Keratinocyte (primary cell): ENCODE data around the gene DOCK11. TPM values are rescaled to one million over a fixed set of nuclear protein-coding genes. Genes with fewer than 3 reads are reported as not detected.

Experiments
- DNase-seq: peaks from one replicate; pipeline ENCODE4 v3.0.0-alpha.2; 2011; ENCODE audit warnings: low read depth, missing footprints, low spot score
- FAIRE-seq: peaks from 2 replicates; lab custom pipeline; 2011; peaks lifted over from hg19 to GRCh38; lab: Jason Lieb, UNC
- H2AFZ ChIP-seq: 2 replicates; pipeline ENCODE4 v1.6.0; 2012; ENCODE audit warnings: low read length, control low read depth, inconsistent platforms; ENCODE audit not compliant: control insufficient read depth
- H3K27ac ChIP-seq: 2 replicates; pipeline ENCODE4 v1.5.1; 2011; ENCODE audit warnings: low read length; ENCODE audit not compliant: control insufficient read depth, insufficient read depth
- H3K27me3 ChIP-seq: 3 replicates; pipeline ENCODE4 v1.6.0; 2011; ENCODE audit warnings: low read length; ENCODE audit not compliant: control insufficient read depth, insufficient read depth; ENCODE audit errors: extremely low read depth
- H3K36me3 ChIP-seq, 2 experiments: 2 replicates in 1 of 2; 3 replicates in 1 of 2; pipeline ENCODE4 v1.5.1; 2011; ENCODE audit warnings: low read length in 2 of 2, mild to moderate bottlenecking in 1 of 2; ENCODE audit not compliant: control insufficient read depth in 2 of 2, insufficient read depth in 2 of 2; ENCODE audit errors: extremely low read depth in 1 of 2
- H3K4me1 ChIP-seq: 3 replicates; pipeline ENCODE4 v1.5.1; 2011; ENCODE audit warnings: low read length; ENCODE audit not compliant: control insufficient read depth, insufficient read depth; ENCODE audit errors: extremely low read depth
- H3K4me2 ChIP-seq: 3 replicates; pipeline ENCODE4 v1.6.0; 2011; ENCODE audit warnings: low read depth, low read length; ENCODE audit not compliant: control insufficient read depth, insufficient read depth; ENCODE audit errors: extremely low read depth
- H3K4me3 ChIP-seq, 3 experiments: fragments of 200-600 bp in 1 of 3; sonication (generic) in 1 of 3; 2 replicates in 2 of 3; 3 replicates in 1 of 3; pipeline ENCODE4 v1.5.1; 2011 to 2016; ENCODE audit warnings: low read length in 3 of 3, mild to moderate bottlenecking in 3 of 3, control low read depth in 2 of 3, inconsistent platforms in 1 of 3, low read depth in 1 of 3, mixed read lengths in 1 of 3, mixed run types in 1 of 3, moderate library complexity in 1 of 3; ENCODE audit not compliant: control insufficient read depth in 2 of 3, insufficient read depth in 2 of 3; ENCODE audit errors: extremely low read depth in 1 of 3
- H3K79me2 ChIP-seq: 2 replicates; pipeline ENCODE4 v1.6.0; 2012; ENCODE audit warnings: low read length; ENCODE audit not compliant: control insufficient read depth, insufficient read depth
- H3K9ac ChIP-seq: 3 replicates; pipeline ENCODE4 v1.6.0; 2011; ENCODE audit warnings: low read length; ENCODE audit not compliant: control insufficient read depth, insufficient read depth; ENCODE audit errors: extremely low read depth
- H3K9me1 ChIP-seq: 3 replicates; pipeline ENCODE4 v1.6.0; 2011; ENCODE audit warnings: low read length; ENCODE audit not compliant: control insufficient read depth, insufficient read depth; ENCODE audit errors: extremely low read depth
- H3K9me3 ChIP-seq: 2 replicates; pipeline ENCODE4 v1.5.1; 2012; ENCODE audit warnings: low read depth, low read length; ENCODE audit not compliant: control insufficient read depth
- H4K20me1 ChIP-seq: 3 replicates; pipeline ENCODE4 v1.6.0; 2011; ENCODE audit warnings: low read length; ENCODE audit not compliant: control insufficient read depth, insufficient read depth; ENCODE audit errors: extremely low read depth
- CTCF ChIP-seq, 3 experiments: IDR thresholded peaks in 1 of 3; conservative IDR thresholded peaks in 1 of 3; optimal IDR thresholded peaks in 1 of 3; 2 replicates in 2 of 3; 3 replicates in 1 of 3; pipeline versions ENCODE3 to v1.5.1; 2011; ENCODE audit warnings: low read length in 3 of 3, mild to moderate bottlenecking in 3 of 3, moderate library complexity in 2 of 3, control low read depth in 1 of 3, inconsistent platforms in 1 of 3; ENCODE audit not compliant: insufficient read depth in 2 of 3; ENCODE audit errors: extremely low read depth in 1 of 3
- EZH2 ChIP-seq: IDR thresholded peaks from one replicate; pipeline ENCODE4 v1.6.1; 2012; ENCODE audit warnings: inconsistent platforms, mild to moderate bottlenecking, low read length, moderate library complexity
- dilution Hi-C: fragments of 300-500 bp; cut with MboI; formaldehyde crosslinking; loops from one replicate; pipeline ENCODE4 v1.7.0; 2020; ENCODE audit warnings: low sequenced_read_pairs; ENCODE audit not compliant: extremely low pct_ligation_motif_present
- polyA plus RNA-seq, 5 experiments: library from polyadenylated mRNA; depleted of rRNA in 3 of 5; stranded (reverse) in 3 of 5; stranded (forward) in 1 of 5; unstranded in 1 of 5; fragments of >200 nt; gene quantifications; 1 replicate in 1 of 5; 2 replicates in 3 of 5; 3 replicates in 1 of 5; pipeline versions ENCODE4 v1.2.1 to v1.2.3, GENCODE V29; 2011 to 2012; ENCODE audit warnings: missing spikeins in 2 of 5, low read depth in 1 of 5, low replicate concordance in 1 of 5

The DOCK11 gene
- polyA plus RNA-seq, 1 donor (not counting 4 experiments of a cell fraction or from before 2014, with no cell fraction given) = 4.6 TPM

- H3K27ac ChIP-seq = no peak overlapping the region
- no peak for FAIRE-seq
Measured at GRCh38 chrX:118720058-118720707, 224.6 kb downstream of the DOCK11 start.

GRCh38 chrX:118723376-118723775 is 227.8 kb downstream of the DOCK11 start:
- H3K27ac ChIP-seq = no peak overlapping the region
- no peaks in the 10 kb centered on the region for H3K36me3 ChIP-seq
- no peak overlapping the region for H3K9ac ChIP-seq
- no peaks in the 10 kb centered on the region for H3K9me1 ChIP-seq
- no peak overlapping the region for H3K4me3 ChIP-seq
- H3K4me2 ChIP-seq = no peak overlapping the region
- no peak overlapping the region for H2AFZ ChIP-seq
- DNase-seq (no peak), FAIRE-seq (no peak)
- H3K27me3 ChIP-seq = no peaks in the 10 kb centered on the region
- no peaks in the 10 kb centered on the region for H3K79me2 ChIP-seq
- peaks cover 13% of the 10 kb centered on the region for H3K4me1 ChIP-seq
- H4K20me1 ChIP-seq = no peaks in the 10 kb centered on the region
- no peaks in the 10 kb centered on the region for H3K9me3 ChIP-seq
- dilution Hi-C loops = no loop called here
- TF ChIP-seq EZH2 (no peak), CTCF (optimal IDR thresholded peaks at IDR 0.05 in 1 of 3, IDR thresholded peaks at IDR 0.05 in 1 of 3, conservative IDR thresholded peaks at IDR 0.05 in 1 of 3; ENCODE audit: extremely low read depth in 1 of 3, insufficient read depth in 2 of 3, low read length in 3 of 3) (no peak)

More at GRCh38 chrX:118720058-118720707, 224.6 kb downstream of the DOCK11 start:
- Histone ChIP-seq H3K4me3 (no peak overlapping the region), H4K20me1 (no peaks in the 10 kb centered on the region), H3K27me3 (no peaks in the 10 kb centered on the region), H3K79me2 (no peaks in the 10 kb centered on the region), H3K36me3 (no peaks in the 10 kb centered on the region), H3K9me3 (no peaks in the 10 kb centered on the region), H3K9ac (no peak overlapping the region), H2AFZ (no peak overlapping the region), H3K9me1 (no peaks in the 10 kb centered on the region), H3K4me1 (peaks cover 9% of the 10 kb centered on the region), H3K4me2 (no peak overlapping the region)
- no peak for TF ChIP-seq EZH2
- no peak for TF ChIP-seq CTCF (optimal IDR thresholded peaks at IDR 0.05 in 1 of 3, IDR thresholded peaks at IDR 0.05 in 1 of 3, conservative IDR thresholded peaks at IDR 0.05 in 1 of 3; ENCODE audit: extremely low read depth in 1 of 3, insufficient read depth in 2 of 3, low read length in 3 of 3)
- no peak for DNase-seq
- dilution Hi-C loops = no loop called here
